ENCODE measurements around the gene NKD1.

Gene NKD1

DNA sequence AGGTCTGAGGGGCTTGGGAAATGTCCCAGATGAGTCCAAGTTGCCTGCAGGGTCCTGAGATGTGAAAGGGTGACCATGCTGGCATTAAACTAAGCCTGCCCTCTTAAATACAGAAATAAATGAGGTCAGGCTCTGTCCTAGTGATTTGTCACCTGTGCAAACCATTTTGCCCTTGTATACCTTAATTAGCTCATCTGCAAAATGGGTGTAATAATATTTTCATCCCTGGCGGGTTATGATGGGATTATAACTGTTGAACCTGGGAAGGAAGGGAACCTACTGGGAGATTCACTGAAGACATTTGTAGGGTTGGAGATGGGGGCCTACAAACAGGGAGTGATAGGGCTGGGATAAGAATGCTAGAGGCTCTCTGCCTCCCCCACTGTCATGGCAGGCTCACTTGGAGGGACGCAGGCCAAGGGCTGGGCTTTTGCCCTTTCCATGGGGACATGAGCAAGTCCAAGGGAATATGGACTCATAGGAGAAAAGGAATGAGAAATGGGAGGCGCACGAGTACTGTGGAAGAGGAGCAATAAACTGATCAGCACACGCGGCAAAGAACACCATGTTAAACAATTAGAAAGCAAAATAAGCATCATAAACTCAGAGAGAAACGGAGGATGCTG is 4.4 kb downstream of the NKD1 start:
- Histone ChIP-seq H3K4me1 (ENCODE audit: control insufficient read depth, insufficient read depth, low read length) (peaks cover 3% of the 10 kb centered on the region), H3K27me3 (replicated peaks; ENCODE audit: control insufficient read depth, insufficient read depth, low read length) (no peaks in the 10 kb centered on the region), H3K4me3 (ENCODE audit: low read length) (no peak overlapping the region), H3K36me3 (ENCODE audit: control insufficient read depth, insufficient read depth, low read length, severe bottlenecking) (no peaks in the 10 kb centered on the region), H3K9ac (ENCODE audit: low read length) (no peak overlapping the region), H3K9me3 (ENCODE audit: control insufficient read depth, low read length) (peaks cover 10% of the 10 kb centered on the region)
- DNase-seq (ENCODE audit: low read depth): no peak

DNA sequence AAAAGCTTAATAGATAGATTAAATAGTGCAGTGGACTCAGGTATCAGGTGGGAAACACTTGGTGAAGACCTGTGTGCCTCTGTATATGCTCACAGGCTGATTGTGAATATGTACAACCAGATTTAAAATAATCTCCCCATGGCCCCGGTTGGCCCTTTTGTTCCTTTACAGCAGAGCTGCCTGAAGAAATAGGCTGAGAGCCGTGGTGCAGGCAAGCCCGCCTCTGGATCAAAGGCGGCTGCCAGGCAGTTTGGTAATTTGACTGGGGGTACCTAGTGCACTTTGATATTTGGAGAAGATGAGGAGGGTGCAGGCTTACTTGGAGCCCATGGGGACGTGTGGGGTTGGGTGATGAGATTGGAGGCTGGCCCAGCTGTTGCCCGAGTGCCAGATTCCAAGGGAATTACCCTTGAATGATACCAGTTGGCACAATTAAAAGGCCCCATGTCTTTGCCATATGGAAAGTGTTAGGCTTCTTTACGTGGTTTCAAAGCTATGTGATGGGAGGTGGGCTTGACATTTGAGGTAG is 5.0 kb downstream of the NKD1 start:
- H3K4me3 ChIP-seq (ENCODE audit: low read length): no peak overlapping the region
- peaks cover 10% of the 10 kb centered on the region for H3K9me3 ChIP-seq (ENCODE audit: control insufficient read depth, low read length)
- H3K27me3 ChIP-seq (replicated peaks; ENCODE audit: control insufficient read depth, insufficient read depth, low read length): no peaks in the 10 kb centered on the region

DNA sequence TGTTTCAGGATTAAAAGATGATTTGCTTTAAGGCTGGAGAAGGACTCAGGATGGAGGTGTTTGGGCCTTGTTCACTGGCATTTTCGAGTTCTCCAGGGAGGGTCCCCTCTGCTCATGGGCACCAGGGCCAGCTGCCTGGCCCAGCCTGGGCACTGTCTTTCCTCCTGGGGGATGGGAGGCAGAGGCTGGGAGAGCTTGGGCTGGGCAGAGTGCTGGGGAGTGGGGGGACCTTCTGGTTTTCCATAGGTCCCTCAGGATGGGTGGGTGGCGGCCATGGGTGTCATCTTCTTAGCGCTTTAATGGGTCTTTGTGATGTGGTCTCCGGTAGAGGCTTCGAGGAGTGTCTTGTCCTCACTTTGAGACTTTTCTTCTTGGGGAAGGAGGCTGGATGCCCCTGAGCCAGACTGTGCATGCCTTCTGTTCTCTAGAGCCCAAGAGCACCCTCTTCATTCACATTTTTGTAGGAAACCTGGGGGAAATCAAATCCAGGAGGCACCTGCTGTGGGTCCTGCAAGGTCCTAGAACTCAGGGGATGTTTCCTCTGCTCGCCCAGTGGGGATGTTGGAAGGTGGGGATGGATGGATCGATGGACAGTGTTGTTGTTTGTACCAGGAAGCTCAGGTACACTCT is 5.7 kb downstream of the NKD1 start:
- Histone ChIP-seq H3K9ac (ENCODE audit: low read length) (no peak overlapping the region), H3K9me3 (ENCODE audit: control insufficient read depth, low read length) (peaks cover 10% of the 10 kb centered on the region), H3K4me3 (ENCODE audit: low read length) (no peak overlapping the region), H3K4me1 (ENCODE audit: control insufficient read depth, insufficient read depth, low read length) (peaks cover 3% of the 10 kb centered on the region), H3K36me3 (ENCODE audit: control insufficient read depth, insufficient read depth, low read length, severe bottlenecking) (no peaks in the 10 kb centered on the region), H3K27me3 (replicated peaks; ENCODE audit: control insufficient read depth, insufficient read depth, low read length) (no peaks in the 10 kb centered on the region)
- DNase-seq (ENCODE audit: low read depth): no peak

More for the DNA sequence above, 5.0 kb downstream of the NKD1 start:
- DNase-seq (ENCODE audit: low read depth): no peak
- no peaks in the 10 kb centered on the region for H3K36me3 ChIP-seq (ENCODE audit: control insufficient read depth, insufficient read depth, low read length, severe bottlenecking)
- peaks cover 3% of the 10 kb centered on the region for H3K4me1 ChIP-seq (ENCODE audit: control insufficient read depth, insufficient read depth, low read length)
- H3K9ac ChIP-seq (ENCODE audit: low read length): no peak overlapping the region

DNA sequence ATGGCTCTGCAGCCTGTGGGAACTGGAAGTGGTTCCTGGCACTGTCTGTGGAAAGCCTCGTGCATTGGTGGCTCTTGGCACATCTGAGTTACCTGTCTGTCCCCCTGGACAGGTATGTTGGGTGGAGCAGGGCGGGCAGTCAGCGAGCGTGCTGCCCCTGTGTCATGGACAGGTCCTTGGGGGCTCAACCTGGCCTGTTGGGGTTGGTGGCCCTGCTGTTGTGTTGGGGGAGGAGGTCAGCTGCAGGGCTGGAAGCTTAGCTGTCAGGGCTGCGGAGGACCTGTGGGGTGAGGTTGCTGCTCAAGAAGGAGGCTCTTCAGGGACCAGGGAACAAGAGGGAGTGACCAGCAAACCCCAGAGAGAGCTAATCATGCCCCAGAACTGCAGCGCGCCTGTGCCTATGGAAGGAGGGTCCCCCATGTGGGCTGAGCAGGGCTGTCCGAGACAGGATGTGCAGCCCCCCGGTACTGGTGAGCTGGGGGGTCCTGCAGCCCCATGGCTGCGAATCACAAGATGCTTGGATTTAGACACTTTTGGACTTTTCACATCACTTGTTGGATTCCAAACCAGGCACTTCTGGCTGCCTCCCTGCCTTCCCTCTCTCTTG is 7.2 kb downstream of the NKD1 start:
- peaks cover 10% of the 10 kb centered on the region for H3K9me3 ChIP-seq (ENCODE audit: control insufficient read depth, low read length)
- H3K36me3 ChIP-seq (ENCODE audit: control insufficient read depth, insufficient read depth, low read length, severe bottlenecking): no peaks in the 10 kb centered on the region
- H3K4me3 ChIP-seq (ENCODE audit: low read length): no peak overlapping the region
- H3K4me1 ChIP-seq (ENCODE audit: control insufficient read depth, insufficient read depth, low read length): peaks cover 3% of the 10 kb centered on the region
- DNase-seq (ENCODE audit: low read depth): no peak
- no peaks in the 10 kb centered on the region for H3K27me3 ChIP-seq (replicated peaks; ENCODE audit: control insufficient read depth, insufficient read depth, low read length)
- H3K9ac ChIP-seq (ENCODE audit: low read length): no peak overlapping the region

DNA sequence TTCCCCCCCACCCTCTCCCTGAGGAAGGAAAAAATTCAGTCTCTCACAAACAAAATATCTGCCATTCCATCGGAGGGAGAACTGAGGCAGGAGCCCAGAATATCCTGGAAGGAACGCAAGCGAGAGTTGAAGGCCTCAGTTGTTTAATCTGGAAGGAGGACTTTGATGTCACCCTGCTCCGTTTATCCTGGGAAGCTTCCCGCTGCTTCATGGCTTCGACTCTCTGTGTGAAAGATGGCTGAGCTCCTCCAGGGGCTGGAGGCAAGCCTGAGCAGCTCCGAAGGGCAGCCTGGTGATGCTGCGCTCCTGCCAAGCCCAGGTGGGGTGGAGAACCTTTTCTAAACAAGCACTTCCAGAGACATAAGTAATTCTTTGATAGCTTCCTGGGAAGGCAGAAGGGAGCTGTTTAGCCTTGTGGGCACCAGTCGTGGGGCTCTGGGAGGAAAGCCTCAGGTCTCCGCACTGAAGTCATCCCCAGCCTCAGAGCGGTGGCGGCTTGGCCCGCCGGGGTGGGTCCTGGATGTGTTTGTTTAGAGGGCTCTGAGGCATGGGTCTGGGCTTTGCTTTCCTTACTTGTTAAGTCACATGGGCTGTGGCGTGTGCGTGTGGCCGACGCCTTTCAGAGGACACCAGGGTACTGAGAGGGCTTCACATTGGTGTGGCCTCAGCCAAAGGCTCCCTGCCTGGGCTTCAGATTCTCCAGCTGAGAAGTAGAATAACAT is 7.9 kb downstream of the NKD1 start:
- Histone ChIP-seq H3K4me1 (ENCODE audit: control insufficient read depth, insufficient read depth, low read length) (peaks cover 3% of the 10 kb centered on the region), H3K9ac (ENCODE audit: low read length) (no peak overlapping the region), H3K4me3 (ENCODE audit: low read length) (no peak overlapping the region), H3K36me3 (ENCODE audit: control insufficient read depth, insufficient read depth, low read length, severe bottlenecking) (no peaks in the 10 kb centered on the region), H3K9me3 (ENCODE audit: control insufficient read depth, low read length) (peaks cover 10% of the 10 kb centered on the region), H3K27me3 (replicated peaks; ENCODE audit: control insufficient read depth, insufficient read depth, low read length) (no peaks in the 10 kb centered on the region)
- no peak for DNase-seq (ENCODE audit: low read depth)

DNA sequence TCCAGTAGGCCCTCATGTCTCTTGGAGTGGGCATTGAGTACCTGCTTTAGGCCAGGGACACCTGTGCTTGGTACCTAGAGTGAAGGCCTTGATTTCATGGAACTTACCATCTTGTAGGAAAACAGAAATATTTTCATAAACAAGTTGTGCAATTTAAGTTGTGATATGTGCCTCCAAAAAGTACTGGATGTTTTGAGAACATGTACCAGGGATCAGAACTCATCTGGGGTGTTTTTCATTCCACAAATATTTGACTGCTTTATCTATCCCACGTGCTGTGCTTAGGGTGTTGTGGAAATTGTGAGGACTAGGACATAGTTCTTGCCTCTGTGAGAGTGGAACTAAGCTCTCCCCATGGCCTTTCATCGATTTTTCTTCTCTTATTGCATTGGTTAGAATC is 8.8 kb downstream of the NKD1 start:
- Histone ChIP-seq H3K27me3 (replicated peaks; ENCODE audit: control insufficient read depth, insufficient read depth, low read length) (no peaks in the 10 kb centered on the region), H3K9me3 (ENCODE audit: control insufficient read depth, low read length) (peaks cover 17% of the 10 kb centered on the region), H3K4me1 (ENCODE audit: control insufficient read depth, insufficient read depth, low read length) (peaks cover 3% of the 10 kb centered on the region), H3K4me3 (ENCODE audit: low read length) (no peak overlapping the region), H3K9ac (ENCODE audit: low read length) (no peak overlapping the region), H3K36me3 (ENCODE audit: control insufficient read depth, insufficient read depth, low read length, severe bottlenecking) (no peaks in the 10 kb centered on the region)
- DNase-seq (ENCODE audit: low read depth): no peak

DNA sequence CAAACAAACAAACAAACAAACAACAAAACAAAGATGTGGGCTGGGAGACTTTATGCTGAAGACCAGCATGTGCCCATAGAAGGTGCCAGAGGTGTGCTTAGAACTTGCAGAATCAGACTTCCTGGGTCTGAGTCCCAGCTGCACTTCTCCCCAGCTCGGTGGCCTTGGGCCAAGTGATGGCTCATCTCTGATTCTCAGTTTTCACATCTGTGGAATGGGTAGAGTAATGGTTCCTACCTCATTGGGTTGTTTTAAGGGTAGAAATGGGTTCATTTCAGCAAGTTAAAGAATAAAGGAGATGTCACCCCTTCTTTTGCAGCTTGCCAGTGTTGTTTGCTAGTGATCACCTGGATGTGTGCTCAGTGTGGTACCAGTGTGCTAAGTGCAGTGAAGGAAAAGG is 10.7 kb downstream of the NKD1 start:
- Histone ChIP-seq H3K4me1 (ENCODE audit: control insufficient read depth, insufficient read depth, low read length) (peaks cover 3% of the 10 kb centered on the region), H3K27me3 (replicated peaks; ENCODE audit: control insufficient read depth, insufficient read depth, low read length) (peaks cover 2% of the 10 kb centered on the region), H3K9me3 (ENCODE audit: control insufficient read depth, low read length) (peaks cover 14% of the 10 kb centered on the region), H3K9ac (ENCODE audit: low read length) (no peak overlapping the region), H3K36me3 (ENCODE audit: control insufficient read depth, insufficient read depth, low read length, severe bottlenecking) (no peaks in the 10 kb centered on the region), H3K4me3 (ENCODE audit: low read length) (no peak overlapping the region)
- DNase-seq (ENCODE audit: low read depth): no peak

DNA sequence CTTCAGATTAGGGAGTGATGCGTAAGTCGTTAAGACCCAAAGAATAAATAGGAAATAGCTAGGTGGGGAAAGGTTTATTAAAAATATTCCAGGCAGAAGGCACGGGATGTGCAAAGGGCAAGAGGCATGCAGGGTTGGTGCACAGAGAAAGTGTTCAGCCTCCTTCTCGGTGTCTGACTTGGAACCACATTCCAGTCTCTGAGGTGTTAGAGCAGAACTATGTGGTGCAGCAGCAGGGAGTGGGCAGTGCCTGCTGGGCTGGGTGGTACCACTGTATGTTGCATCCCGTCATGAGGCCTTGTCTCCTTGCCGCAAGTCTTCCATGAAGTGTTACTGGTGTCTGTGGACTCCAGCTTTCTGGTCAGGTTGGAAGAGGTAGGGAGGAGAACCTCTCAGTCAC is 11.1 kb downstream of the NKD1 start:
- Histone ChIP-seq H3K9me3 (ENCODE audit: control insufficient read depth, low read length) (peaks cover 14% of the 10 kb centered on the region), H3K4me1 (ENCODE audit: control insufficient read depth, insufficient read depth, low read length) (peaks cover 3% of the 10 kb centered on the region), H3K27me3 (replicated peaks; ENCODE audit: control insufficient read depth, insufficient read depth, low read length) (peaks cover 6% of the 10 kb centered on the region), H3K9ac (ENCODE audit: low read length) (no peak overlapping the region), H3K36me3 (ENCODE audit: control insufficient read depth, insufficient read depth, low read length, severe bottlenecking) (no peaks in the 10 kb centered on the region), H3K4me3 (ENCODE audit: low read length) (no peak overlapping the region)
- DNase-seq (ENCODE audit: low read depth): no peak

DNA sequence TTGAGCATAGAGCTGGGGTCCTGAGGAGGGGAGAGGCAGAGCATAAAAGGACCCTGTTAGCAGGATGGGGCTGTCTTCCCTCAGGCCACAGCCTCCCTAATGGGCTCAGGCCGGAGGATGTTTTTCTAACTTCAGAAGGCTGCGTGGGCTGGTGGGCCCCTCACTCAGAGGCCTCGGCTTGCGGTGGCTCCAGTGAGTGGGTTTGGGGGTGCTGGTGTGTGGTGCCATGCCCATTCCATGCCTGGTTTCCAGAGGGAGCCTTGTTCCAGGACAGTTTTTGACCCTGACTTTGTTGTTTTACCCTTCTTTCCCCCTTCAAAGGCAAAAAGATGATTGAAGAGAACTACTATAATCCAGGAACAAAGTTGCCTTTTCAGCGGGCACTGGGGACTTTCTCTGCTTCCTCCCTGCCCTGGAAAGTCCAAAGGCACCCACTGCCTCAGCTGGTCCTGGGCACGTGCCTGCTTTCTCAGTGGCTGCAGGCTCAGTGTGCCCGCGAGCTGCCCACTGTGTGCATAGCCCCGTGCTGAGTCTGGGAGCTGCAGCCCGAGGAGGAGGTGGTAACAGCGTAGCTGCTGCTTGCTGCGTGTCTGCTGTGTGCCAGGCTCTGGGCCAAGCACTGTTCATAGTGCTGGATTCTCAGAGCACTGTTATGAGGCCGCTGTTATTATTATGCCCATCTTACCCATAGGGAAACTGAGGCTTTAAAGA is 11.8 kb downstream of the NKD1 start:
- Histone ChIP-seq H3K27me3 (replicated peaks; ENCODE audit: control insufficient read depth, insufficient read depth, low read length) (peaks cover 11% of the 10 kb centered on the region), H3K36me3 (ENCODE audit: control insufficient read depth, insufficient read depth, low read length, severe bottlenecking) (no peaks in the 10 kb centered on the region), H3K4me1 (ENCODE audit: control insufficient read depth, insufficient read depth, low read length) (peaks cover 3% of the 10 kb centered on the region), H3K9ac (ENCODE audit: low read length) (no peak overlapping the region), H3K4me3 (ENCODE audit: low read length) (no peak overlapping the region), H3K9me3 (ENCODE audit: control insufficient read depth, low read length) (peaks cover 14% of the 10 kb centered on the region)
- no peak for DNase-seq (ENCODE audit: low read depth)

DNA sequence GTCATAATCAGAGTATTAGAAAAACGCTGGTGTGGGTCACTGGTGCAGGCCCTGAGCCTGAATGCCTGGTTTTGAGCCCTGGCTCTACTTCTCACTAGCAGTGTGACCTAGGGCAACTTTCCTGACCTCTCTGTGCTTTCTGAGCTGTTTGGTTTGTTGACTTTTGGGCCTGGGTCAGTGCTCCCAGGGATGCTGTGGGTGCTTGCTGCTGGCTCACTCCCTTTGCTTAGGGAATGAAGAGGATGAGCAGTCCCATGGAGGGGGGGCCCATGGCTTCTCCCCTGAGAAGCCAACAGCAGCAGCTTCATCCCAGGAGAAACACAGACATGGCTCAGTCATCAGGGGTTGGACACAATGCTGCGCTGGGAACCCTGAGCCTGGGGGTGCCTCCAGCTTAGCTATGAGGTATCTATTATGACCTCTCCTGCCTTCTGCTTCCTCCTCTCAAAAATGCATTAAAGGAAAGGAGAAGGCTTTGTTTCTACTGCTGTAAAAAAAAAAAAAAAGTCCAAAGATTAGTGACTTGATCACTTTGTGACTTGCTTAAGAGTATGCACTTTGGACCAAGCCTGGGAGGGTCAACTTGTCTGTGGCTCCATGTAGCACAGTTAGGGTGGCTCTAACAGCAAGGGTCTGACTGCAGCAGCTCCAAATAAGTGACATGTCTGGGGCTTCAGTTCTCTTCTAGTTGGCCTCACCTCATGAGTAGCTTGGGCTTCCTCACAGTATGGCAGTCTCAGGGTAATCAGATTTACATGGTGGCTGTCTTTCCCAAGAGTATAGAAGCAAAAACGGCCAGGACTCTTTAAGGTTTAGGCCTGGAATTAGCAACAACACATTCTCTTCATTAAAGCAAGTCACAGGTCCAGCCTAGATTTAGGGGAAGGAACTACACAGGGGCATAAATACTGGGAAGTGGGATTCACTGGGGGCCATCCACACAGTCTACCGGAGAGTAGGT is 13.0 kb downstream of the NKD1 start:
- Histone ChIP-seq H3K4me3 (ENCODE audit: low read length) (no peak overlapping the region), H3K4me1 (ENCODE audit: control insufficient read depth, insufficient read depth, low read length) (peaks cover 3% of the 10 kb centered on the region)

More for the DNA sequence above, 13.0 kb downstream of the NKD1 start:
- Histone ChIP-seq H3K9ac (ENCODE audit: low read length) (no peak overlapping the region), H3K9me3 (ENCODE audit: control insufficient read depth, low read length) (peaks cover 14% of the 10 kb centered on the region), H3K27me3 (replicated peaks; ENCODE audit: control insufficient read depth, insufficient read depth, low read length) (peaks cover 19% of the 10 kb centered on the region), H3K36me3 (ENCODE audit: control insufficient read depth, insufficient read depth, low read length, severe bottlenecking) (no peaks in the 10 kb centered on the region)
- DNase-seq (ENCODE audit: low read depth): no peak
